HG03521 (cell line): ENCODE results near the gene PFKFB2.

Experiments
- ATAC-seq: cut with Tn5 transposase; IDR thresholded peaks from one replicate; pipeline ENCODE4 v1.9.1; 2021; ENCODE audit warnings: mild to moderate bottlenecking, moderate library complexity; ENCODE audit not compliant: unreplicated experiment

PFKFB2 gene

DNA sequence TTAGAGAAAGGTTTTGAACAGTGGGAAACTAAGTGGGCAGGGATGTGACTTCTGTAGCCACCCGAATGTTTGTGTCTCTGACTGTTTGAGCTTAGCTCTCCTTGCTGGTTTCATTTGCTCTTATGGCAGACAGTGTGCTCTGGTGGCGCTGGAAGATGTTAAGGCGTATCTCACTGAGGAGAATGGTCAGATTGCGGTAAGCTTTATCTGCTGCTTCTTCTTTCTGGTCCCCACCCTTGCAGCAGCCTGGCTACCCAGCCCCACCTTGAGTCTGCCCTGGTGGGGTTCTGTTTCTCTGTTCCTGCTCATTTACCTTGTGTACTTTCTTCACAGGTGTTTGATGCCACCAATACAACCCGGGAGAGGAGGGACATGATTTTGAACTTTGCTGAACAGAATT is 9.9 kb downstream of the PFKFB2 start:
- no peak for ATAC-seq

- no peak for ATAC-seq
These were observed 11.5 kb downstream of the PFKFB2 start for GRCh38 chr1:207064561-207064960.

- no peak for ATAC-seq
These were observed 14.1 kb downstream of the PFKFB2 start for GRCh38 chr1:207067185-207067584.

GRCh38 chr1:207067665-207068064 is 14.6 kb downstream of the PFKFB2 start:
- no peak for ATAC-seq

DNA sequence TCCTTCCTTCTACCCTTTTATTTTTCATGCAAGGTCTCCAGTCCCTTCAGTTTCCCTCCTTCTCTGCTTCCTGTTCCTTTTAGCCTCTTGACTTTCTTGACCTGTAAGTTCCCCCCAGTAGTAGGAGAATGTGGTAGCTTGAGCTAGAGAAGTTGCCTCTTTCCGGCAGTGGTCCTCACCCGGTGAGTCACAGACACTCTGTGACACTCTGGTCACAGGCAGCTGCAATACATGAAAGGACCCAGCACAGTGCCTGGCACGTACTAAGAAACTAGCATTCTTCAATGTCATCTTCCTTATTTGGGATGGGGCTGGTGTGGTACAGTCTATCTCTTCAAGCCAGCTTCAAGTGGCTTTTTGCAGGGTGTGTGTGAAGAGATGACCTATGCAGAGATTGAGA is 16.0 kb downstream of the PFKFB2 start:
- no peak for ATAC-seq

DNA sequence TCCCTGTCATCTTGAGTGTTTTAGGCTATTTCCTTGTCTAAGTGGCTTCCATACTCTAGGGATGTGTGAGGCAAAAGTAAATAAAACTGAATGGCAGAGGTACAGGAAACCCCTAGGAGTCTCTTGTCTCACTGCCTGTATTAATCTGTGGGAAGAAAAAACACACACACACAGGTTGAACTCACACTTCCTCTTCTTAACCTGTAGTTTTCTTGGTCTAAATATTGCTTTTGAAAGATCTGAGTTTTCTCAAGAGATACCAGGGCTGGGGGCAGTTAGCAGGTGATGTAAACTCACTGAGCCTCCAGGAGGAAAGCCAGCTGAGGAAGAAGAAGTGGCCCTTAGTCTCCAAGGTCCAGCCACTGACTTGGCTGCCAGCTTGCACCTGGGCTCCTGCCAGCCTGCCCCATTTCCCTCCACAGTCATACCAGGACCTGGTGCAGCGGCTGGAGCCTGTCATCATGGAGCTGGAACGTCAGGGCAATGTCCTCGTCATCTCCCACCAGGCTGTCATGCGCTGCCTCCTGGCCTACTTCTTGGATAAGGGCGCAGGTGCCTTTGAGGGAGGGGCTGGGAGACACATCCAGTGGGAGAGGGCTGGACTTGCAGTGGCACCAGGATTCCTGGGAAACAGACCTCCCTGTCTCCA is 16.9 kb downstream of the PFKFB2 start:
- no peak for ATAC-seq

DNA sequence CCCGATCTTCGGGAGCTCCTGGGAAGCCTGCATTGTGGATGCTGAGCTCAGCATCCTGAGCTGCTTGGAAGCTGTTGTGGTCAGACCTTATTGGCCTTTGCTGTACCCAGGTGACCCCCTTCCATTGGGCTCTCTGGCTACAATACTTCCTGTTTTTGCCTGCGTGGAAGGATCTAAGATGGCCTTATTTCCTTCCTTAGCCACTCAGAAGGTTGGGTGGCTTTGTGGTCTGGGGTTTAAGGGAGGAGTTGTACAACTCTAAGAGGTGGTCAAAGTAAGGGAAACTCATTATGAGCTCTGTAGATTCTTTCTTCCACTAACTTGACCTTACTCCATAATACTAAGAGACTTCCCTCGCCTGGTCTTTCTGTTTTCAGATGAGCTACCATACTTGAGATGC is 17.7 kb downstream of the PFKFB2 start:
- ATAC-seq = no peak

GRCh38 chr1:207071426-207071825 is 18.4 kb downstream of the PFKFB2 start:
- no peak for ATAC-seq

GRCh38 chr1:207072233-207072632 is 19.2 kb downstream of the PFKFB2 start:
- no peak for ATAC-seq

DNA sequence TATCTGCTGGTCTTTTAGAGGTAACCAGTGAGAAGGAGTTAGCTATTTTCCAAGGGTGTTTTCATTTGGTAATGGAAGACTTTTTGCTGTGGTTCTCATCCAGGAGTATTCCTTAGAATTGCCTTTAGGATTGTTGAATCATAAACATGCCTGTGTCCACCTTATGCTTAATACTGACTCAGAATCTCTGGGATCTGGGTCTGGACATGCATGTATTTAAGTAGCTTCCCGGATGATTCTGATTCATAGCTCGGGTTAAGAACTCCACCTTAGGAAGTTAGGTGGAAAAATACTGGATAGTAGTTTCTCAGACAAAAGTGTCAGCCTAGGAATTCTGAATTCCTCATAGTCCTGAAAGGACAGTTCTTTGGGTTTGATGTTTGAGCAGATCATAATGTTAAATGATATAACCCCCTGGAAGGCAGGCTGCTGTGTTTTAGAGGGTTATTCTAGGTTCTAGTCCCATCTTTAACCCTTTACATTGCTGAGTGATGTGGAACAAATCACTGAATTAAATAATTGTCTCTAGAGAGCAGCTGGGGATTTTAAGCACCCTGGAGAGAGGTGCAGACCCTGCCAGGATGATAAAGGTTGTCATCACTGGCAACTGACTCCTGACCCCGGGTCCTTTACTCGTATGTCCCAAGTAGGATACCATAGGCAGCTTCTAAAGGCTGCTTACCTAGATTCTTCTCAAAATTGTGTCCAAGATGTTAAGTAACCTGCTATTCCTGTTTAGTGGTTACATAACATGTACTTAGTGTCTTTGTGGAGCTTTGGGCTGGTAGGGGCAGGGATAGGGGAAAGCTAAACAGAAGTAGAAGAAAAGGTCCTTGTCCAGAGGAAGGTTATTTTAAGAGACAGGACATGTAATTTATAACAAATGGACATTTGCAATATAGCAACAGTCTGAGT is 21.1 kb downstream of the PFKFB2 start:
- ATAC-seq = no peak

DNA sequence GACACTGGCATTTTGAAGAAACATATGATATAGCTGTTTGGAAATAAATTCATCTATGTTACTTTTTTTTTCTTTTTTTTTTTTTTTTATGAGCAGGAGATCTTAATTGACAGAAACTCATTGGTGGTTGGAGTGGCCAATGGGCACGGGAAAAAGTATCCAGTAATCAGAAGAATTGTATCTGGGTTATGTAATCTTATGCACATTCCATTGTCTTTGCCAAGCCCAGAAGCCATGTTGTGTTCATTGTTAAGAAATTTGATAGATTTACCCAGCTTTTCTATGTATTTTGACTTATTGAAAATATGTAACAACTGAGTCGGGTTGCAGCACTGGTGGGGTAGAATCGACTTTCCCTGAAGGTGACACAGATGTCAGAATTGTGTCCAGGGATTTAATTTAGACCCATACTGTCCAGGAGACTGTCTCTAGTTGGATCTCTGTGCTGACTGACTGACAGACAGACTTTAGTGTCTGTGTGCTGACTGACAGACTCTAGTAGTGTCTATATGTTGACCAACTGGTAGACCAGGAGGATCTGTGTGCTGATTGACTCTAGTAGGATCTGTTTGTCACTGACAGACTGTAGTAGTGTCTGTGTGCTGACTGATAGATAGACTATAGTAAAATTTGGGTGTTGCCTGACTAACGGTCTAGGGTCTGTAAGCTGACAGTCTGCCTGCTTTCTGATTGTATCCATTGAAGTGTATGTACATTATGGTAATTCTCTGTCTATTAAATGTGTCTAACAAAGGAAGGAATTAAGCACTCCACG is 23.3 kb downstream of the PFKFB2 start:
- no peak for ATAC-seq

DNA sequence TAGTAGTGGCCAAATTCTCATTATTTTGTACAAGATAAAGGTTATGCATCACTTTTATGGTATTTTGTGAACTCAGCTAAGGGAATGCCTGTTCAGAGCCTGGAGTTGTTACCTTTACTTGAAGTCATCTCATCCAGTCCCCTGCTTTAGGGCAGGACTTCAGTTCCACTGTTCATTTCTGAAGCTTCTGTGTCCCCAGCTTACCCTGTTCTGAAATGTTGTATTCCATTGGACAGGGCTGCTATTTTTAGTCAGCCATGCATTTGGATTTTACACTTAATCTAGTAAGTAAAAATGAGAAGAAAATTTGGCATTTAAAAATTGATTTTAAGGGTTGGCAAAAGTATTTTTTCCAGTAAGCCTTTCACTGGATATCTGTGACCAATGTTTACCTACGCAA is 23.9 kb downstream of the PFKFB2 start:
- no peak for ATAC-seq

DNA sequence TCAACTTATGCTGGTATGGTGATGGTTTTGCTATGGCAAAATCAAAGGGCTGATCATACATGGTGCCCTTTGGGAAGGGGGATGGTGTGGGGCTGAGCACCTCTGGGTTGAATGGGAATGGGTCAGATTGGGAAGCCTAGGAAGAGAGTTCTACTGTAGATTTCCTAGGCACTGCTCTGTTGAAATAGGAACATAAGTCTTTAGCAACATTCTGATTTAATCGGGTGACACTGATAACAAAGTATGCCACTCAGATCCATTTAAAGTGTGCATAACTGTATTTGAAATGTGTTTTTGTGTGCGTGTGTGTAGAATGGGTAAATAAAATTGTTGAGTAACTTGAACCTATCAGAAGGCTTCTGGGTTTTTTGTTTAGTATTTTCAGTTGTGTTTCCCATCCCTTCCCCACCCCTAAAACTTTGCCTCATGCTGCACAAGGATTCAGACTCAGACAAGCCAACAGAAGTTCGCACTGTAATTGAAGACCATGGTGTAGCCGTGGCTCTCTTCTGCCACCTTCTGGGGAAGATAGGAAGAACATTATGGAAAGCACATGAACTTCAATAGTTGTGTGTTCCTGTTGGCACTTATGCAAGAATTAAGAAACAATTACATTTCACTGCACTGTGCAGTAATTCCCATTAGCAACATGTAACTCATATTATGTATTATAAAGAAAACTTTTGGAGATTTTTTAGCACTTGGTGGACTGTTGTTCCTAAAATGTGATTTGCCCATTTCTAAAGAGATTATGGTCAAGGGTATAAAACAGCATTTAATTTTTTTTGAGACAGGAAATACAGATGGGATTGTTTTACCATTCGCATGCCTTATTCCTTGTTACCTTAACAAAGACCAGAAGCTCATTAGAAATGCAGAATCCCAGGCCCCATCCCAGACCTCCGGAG is 24.6 kb downstream of the PFKFB2 start:
- ATAC-seq = no peak

DNA sequence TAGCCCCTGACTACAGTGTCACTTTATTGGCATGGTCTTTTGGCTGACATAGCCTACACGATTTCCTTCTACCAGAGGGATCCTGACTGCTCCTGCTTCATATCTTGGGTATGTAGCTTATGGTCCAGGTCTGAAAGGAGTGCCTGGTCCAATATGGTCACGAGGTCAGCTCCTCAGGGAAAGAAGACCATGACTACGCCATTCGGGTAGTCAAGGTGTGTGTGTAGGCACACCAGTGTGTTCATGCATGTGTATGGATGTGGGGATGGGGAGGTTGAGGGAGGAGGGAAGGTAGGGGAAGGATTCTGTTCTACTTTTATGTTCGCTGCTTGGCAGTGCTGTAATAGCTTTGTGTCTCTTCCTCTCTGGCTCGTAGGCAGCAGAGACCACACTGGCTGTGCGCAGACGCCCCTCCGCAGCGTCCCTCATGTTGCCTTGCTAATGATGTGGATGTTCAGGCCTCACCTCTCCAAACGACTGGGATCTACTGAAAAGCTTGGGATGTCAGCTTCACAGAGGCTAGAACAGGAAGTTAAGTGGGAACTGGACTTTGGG is 25.6 kb downstream of the PFKFB2 start:
- no peak for ATAC-seq

DNA sequence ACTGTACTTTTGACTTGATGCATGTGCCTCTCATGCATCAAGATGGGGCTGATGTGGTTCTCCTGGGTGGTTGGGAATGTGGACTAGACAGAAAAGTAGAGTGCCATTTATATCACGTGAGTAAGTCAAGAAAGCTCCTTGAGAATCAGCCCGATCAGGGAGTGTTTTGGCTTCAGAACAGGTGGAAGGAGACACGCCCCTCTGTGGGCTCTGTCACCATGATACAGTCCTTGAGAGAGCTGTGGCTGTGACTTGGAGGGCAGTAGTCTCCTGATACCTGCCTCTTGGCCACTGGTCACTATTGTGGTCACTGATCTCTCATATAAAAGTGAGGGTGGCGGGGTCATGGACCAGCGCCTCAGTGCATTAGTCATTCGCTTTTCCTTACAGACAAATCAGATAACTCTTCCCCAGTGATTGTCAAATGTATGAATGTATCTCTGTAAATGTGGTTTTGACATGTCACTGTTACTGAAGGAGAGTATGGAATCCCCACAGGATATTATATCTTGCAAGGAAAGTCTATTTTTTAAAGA is 26.7 kb downstream of the PFKFB2 start:
- no peak for ATAC-seq

DNA sequence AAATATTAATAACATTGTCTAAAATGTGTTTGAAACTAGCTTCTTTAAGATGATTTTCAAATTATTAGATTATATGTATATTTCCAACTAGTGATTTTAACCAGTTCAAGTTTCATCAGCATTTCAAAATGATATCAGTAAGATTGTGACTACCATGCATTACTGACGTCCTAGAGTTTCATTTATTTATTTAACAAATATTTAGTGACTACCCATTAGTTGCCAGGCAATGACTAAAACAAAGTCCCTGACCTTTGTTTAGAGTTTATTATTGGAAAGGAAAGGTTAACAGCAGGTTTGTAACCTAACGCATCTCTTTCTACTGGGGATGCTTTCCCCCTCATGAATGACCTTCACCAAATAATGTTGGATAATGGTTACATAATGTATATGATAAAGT is 28.0 kb downstream of the PFKFB2 start:
- no peak for ATAC-seq

DNA sequence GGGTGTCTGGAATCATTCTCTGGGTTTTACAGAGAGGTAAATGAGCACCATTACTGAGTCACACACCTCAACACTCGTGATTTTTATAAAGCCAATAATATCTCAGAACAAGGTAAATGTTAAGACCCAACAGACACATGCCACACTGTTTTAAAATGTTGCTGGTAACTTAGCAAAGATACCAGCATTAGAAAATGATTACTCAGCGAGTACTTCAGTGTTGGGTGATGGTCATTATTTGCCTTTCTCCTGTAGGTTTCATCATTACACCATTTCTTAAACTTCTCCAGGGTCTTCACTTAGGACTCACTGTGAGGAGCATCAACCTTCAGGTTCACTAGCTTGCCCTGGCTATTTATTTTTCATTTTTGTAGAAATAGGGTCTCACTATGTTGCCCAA is 28.7 kb downstream of the PFKFB2 start:
- ATAC-seq = no peak

DNA sequence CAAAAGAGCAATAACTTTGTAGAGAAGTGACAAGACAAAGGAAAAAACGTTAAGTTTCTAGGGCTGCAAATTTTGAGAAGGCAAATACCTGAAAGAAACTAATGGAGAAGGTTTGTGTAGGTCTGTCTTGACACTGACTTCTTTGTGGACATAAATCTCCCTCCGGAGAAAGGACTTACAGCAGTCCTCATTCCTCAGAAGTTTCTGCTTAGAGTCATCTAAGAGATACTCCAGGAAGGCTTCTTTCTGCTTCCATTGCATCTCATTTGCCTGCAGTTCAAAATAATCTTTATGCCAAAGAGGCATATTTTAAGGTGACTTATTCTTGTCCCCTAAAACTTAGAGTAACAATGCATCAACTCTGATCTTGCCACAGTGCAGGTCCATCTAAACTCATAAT is 31.2 kb downstream of the PFKFB2 start:
- no peak for ATAC-seq

DNA sequence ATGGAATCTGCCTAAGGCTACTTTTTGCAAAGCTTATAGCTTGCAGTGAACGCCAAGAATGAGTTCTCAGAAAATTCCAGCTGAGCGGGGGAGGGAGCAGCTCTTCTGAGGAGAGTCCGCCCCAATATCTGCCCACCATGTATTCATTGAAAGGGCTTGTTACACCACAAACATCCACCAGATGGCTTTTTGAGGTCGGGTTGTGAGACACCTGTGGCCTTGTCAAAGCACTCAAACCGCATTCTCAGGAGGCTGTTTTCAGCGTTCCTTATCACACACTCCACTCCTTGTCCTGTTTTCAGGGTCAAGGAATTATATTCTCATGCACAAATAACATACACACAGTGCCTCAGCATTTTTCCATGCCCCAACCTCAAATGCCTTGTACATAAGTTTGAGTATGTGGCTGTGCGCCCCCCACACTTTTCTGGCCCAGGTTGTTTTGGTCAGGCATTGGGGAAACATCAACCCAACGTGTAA is 31.7 kb downstream of the PFKFB2 start:
- ATAC-seq = no peak

- ATAC-seq = no peak
These were observed 32.8 kb downstream of the PFKFB2 start for GRCh38 chr1:207085887-207086286.
